ENCODE measurements around the gene ATP8B3.

GRCh38 chr19:1760020-1760419 lies 52.1 kb downstream of the ATP8B3 start:
- TF ChIP-seq TP53 (CRISPR knock-in tag; IDR thresholded peaks at IDR 0.05) (no peak), E2F6 (IDR thresholded peaks at IDR 0.05; ENCODE audit: borderline replicate concordance, low read depth) (no peak)
